Thyroid gland (tissue), 4 donors: ENCODE measurements around the gene CHST8. TPM values are rescaled to one million over a fixed set of nuclear protein-coding genes. Genes with fewer than 3 reads are reported as not detected.

Source experiments
- DNase-seq, 2 donors: peaks; one replicate each; pipeline ENCODE4 v3.0.0-alpha.2; 2019
- H3K27ac ChIP-seq, 3 donors: fragments of 200-600 bp; sonication (generic); 1 replicate in 2 of 3; 2 replicates in 1 of 3; pipeline ENCODE4 v1.5.1; 2016 to 2019; ENCODE audit warnings: mild to moderate bottlenecking in 1 of 3, moderate library complexity in 1 of 3
- H3K27me3 ChIP-seq: fragments of 200-600 bp; sonication (generic); one replicate; pipeline ENCODE4 v1.5.1; 2019
- H3K36me3 ChIP-seq, 2 donors: fragments of 200-600 bp; sonication (generic); one replicate each; pipeline ENCODE4 v1.5.1; 2016 to 2019
- H3K4me1 ChIP-seq, 2 donors: fragments of 200-600 bp; sonication (generic); one replicate each; pipeline ENCODE4 v1.5.1; 2017 to 2019
- H3K4me3 ChIP-seq, 3 donors: fragments of 200-600 bp; sonication (generic); replicated peaks in 1 of 3; 1 replicate in 2 of 3; 2 replicates in 1 of 3; pipeline ENCODE4 v1.5.1; 2016; ENCODE audit warnings: mild to moderate bottlenecking in 1 of 3
- H3K9me3 ChIP-seq: fragments of 200-600 bp; sonication (generic); one replicate; pipeline ENCODE4 v1.5.1; 2017
- POLR2A ChIP-seq, 2 donors: fragments of 450-650 bp; IDR thresholded peaks; one replicate each; pipeline ENCODE4 v1.6.1; 2017; ENCODE audit warnings: antibody characterized with exemption in 2 of 2, mild to moderate bottlenecking in 2 of 2, moderate library complexity in 1 of 2
- WGBS, 2 donors: methylation state at CpG; one replicate each; pipeline ENCODE4 v1.1.5; 2017; 5-methylcytosine and 5-hydroxymethylcytosine counted together
- intact Hi-C: fragments of 100-400 bp; cut with DNase I; formaldehyde crosslinking; loops from one replicate; pipeline ENCODE4 v1.15.1; 2023
- total RNA-seq, 4 donors: library from RNA; depleted of rRNA; stranded (reverse); fragments of >200 nt; gene quantifications; one replicate each; pipeline ENCODE4 v1.2.3, GENCODE V29; 2016
- TF ChIP-seq, protein P1 (sequence below), 6 experiments: fragments of 200-600 bp in 3 of 6; fragments of 450-650 bp in 3 of 6; sonication (generic) in 3 of 6; IDR thresholded peaks; one replicate each; pipeline ENCODE4 v1.5.1; 2016 to 2019; ENCODE audit warnings: antibody characterized with exemption in 6 of 6, mild to moderate bottlenecking in 2 of 6, inconsistent platforms in 1 of 6, moderate library complexity in 1 of 6

CHST8 gene
- total RNA-seq, 4 donors from 2014 or later, result 0.83 to 2.6 (median 1.4) TPM; not detected in 1

DNA sequence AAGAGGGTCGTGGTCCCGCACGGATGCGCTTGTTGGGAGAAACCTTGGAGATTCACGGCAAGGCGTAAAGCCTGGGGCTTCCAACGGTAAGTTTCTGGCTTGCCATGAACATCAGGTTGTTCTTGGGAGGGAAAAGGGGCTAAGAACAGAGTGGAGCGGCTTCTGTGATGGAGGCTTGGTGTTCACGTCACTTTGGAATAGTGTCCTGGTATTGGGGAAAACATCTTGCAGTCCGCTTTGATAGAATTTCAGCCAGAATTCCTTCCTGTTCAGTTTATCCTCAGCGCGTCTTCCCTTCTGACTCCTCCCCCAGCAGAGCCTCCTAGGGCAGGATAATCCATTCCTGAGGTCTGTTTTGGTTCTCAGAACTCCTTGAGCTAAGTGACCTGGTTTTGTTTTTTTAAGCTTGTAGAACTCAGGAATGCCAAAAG is 176.9 kb downstream of the CHST8 start:
- peak overlapping the region; percentile 20 to 75 (median 56) for H3K4me3 ChIP-seq
- 17 to 28% methylated on average over 12 of the region's 12 CpGs for WGBS, 2 donors
- H3K4me1 ChIP-seq, result peaks cover 22 to 24% of the 10 kb centered on the region in 2 donors
- H3K36me3 ChIP-seq, result peaks cover 13 to 14% of the 10 kb centered on the region in 2 donors
- TF ChIP-seq, protein P1, sequence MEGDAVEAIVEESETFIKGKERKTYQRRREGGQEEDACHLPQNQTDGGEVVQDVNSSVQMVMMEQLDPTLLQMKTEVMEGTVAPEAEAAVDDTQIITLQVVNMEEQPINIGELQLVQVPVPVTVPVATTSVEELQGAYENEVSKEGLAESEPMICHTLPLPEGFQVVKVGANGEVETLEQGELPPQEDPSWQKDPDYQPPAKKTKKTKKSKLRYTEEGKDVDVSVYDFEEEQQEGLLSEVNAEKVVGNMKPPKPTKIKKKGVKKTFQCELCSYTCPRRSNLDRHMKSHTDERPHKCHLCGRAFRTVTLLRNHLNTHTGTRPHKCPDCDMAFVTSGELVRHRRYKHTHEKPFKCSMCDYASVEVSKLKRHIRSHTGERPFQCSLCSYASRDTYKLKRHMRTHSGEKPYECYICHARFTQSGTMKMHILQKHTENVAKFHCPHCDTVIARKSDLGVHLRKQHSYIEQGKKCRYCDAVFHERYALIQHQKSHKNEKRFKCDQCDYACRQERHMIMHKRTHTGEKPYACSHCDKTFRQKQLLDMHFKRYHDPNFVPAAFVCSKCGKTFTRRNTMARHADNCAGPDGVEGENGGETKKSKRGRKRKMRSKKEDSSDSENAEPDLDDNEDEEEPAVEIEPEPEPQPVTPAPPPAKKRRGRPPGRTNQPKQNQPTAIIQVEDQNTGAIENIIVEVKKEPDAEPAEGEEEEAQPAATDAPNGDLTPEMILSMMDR (IDR thresholded peaks at IDR 0.05), result no peak
- peak; percentile 35 to 71 for TF ChIP-seq POLR2A (IDR thresholded peaks at IDR 0.05)
- H3K9me3 ChIP-seq, result no peaks in the 10 kb centered on the region
- intact Hi-C loops, result no loop called here
- H3K27ac ChIP-seq, result peak overlapping the region; percentile 88 to 98 (median 98)
- peak; percentile 61 to 67 for DNase-seq
- no peaks in the 10 kb centered on the region for H3K27me3 ChIP-seq

DNA sequence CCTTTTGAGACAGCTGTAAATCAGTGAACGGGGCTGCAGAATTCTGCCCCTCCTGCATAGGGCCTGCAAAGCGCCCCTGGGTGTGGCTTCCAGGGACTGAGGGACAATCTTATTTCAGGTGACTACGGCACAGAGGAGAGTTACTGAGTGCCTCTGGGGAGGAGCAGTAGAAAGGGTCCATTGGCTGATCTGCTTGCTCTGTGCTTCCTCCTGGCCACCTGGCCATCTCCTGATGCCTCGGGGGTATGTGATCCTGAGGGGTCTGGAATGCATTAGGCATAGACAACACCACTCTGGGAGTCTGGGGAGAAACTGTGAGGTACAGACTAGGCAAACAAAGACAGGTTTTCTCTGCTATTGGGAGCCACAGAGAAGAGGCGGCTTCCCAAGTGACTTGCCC is 177.7 kb downstream of the CHST8 start:
- Histone ChIP-seq H3K9me3 (no peaks in the 10 kb centered on the region), H3K4me3 (peak overlapping the region in 1 of 3 donors; percentile 4), H3K27ac (peak overlapping the region; percentile 88 to 98 (median 98)), H3K36me3 (peaks cover 13 to 14% of the 10 kb centered on the region in 2 donors), H3K4me1 (peaks cover 21 to 27% of the 10 kb centered on the region in 2 donors), H3K27me3 (no peaks in the 10 kb centered on the region)
- DNase-seq, result peak in 1 of 2 donors; percentile 18
- TF ChIP-seq, protein P1 (IDR thresholded peaks at IDR 0.05), result no peak
- TF ChIP-seq POLR2A (IDR thresholded peaks at IDR 0.05), result no peak
- intact Hi-C loops, result no loop called here
- WGBS, 2 donors, result 56 to 60% methylated on average over 4 to 5 of the region's 5 CpGs

DNA sequence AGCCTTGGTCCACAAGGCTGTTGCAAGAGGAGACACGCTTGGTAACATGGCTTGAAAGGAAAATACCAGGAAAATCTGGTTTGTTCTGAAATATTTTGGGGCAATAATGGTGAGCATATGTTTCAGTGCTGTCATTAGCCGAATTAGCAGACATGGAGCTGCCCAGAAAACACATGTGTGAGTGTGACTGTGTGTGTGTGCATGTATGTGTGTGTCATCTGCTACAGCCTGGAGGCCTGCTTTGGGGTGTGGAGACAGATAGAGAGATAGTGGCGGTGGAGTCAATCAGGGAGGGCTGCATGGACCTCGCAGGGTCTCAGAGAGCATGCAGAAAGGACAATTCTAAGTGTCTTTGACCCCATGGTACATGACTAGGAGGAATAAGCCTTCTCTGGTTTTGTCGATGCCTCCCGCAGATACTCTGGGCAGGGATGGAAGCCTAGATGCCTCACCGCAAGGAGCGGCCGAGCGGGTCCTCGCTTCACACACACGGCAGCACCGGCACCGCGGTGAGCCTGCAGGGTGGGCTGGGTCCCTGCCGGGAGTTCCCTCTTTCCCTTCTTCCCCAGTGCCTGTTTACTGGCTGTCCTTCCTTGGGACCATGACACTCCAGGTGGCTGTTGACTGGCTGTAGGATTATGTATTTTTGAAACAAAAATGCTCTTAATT is 178.4 kb downstream of the CHST8 start:
- TF ChIP-seq, protein P1 (IDR thresholded peaks at IDR 0.05), result no peak
- no peak for TF ChIP-seq POLR2A (IDR thresholded peaks at IDR 0.05)
- H3K4me3 ChIP-seq, result no peak overlapping the region
- 85 to 88% methylated on average over 13 to 16 of the region's 16 CpGs for WGBS, 2 donors
- peaks cover 16 to 27% of the 10 kb centered on the region in 2 donors for H3K4me1 ChIP-seq
- no peak for DNase-seq
- intact Hi-C loops, result loop anchor here (5.0 kb wide), 1 partner anchor 107 kb away; no protein-coding TSS in a partner anchor
- H3K9me3 ChIP-seq, result no peaks in the 10 kb centered on the region
- peak overlapping the region; percentile 88 to 98 (median 98) for H3K27ac ChIP-seq
- no peaks in the 10 kb centered on the region for H3K27me3 ChIP-seq
- H3K36me3 ChIP-seq, result peaks cover 14% of the 10 kb centered on the region in 2 donors

DNA sequence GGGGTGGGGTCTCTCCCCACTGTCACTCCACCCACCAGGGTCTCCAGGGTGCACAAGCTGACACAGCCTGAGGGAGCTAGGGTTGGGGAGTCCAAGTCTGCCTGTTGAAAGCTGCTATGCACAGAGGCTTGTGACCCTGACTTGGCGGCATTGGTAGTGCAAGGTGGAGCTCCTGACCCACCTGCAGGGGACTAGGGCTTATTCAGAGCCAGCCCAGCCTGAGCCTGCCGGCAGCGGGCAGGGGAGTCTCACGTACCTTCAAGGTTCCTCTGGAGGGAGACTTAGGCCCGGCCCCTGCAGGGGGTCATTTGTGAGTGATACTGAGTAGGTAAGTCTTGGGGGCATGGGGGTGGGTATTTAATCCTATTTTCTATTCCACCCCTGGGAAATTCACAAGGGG is 179.7 kb downstream of the CHST8 start:
- no peak for DNase-seq
- no peak for TF ChIP-seq POLR2A (IDR thresholded peaks at IDR 0.05)
- TF ChIP-seq, protein P1 (IDR thresholded peaks at IDR 0.05), result no peak
- H3K4me3 ChIP-seq, result no peak overlapping the region
- H3K4me1 ChIP-seq, result peaks cover 16 to 27% of the 10 kb centered on the region in 2 donors
- 91 to 95% methylated on average over 4 to 5 of the region's 5 CpGs for WGBS, 2 donors
- H3K9me3 ChIP-seq, result no peaks in the 10 kb centered on the region
- H3K27me3 ChIP-seq, result no peaks in the 10 kb centered on the region
- H3K27ac ChIP-seq, result no peak overlapping the region
- intact Hi-C loops, result loop anchor here (5.0 kb wide), 1 partner anchor 106 kb away; no protein-coding TSS in a partner anchor
- peaks cover 14 to 16% of the 10 kb centered on the region in 2 donors for H3K36me3 ChIP-seq

DNA sequence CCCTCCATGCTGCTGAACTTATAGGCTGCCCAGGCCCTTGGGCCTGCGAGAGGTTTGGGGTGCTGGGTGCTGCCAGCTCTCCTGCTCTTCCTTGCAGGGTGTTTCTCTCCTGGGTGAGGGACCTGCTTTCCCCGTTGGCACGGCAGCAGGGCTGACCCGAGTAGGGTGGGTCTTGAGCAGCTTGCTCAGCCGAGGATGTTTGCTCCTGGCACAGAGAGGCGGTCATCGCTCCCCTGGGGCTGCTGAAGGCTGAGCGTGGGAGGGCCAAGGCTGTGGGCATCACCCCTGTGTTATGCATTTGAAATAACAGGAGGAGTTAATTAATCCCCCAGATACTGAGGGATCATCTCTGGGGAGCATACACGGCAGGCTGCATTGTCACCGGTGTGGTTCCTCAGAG is 180.2 kb downstream of the CHST8 start:
- intact Hi-C loops, result loop anchor here (5.0 kb wide), 1 partner anchor 105 kb away; no protein-coding TSS in a partner anchor
- TF ChIP-seq POLR2A (IDR thresholded peaks at IDR 0.05), result no peak
- TF ChIP-seq, protein P1 (IDR thresholded peaks at IDR 0.05), result no peak
- no peaks in the 10 kb centered on the region for H3K27me3 ChIP-seq
- H3K4me1 ChIP-seq, result peaks cover 16 to 27% of the 10 kb centered on the region in 2 donors
- no peak overlapping the region for H3K4me3 ChIP-seq
- H3K36me3 ChIP-seq, result peaks cover 14 to 16% of the 10 kb centered on the region in 2 donors
- DNase-seq, result no peak
- H3K27ac ChIP-seq, result no peak overlapping the region
- H3K9me3 ChIP-seq, result no peaks in the 10 kb centered on the region
- WGBS, 2 donors, result 73 to 96% methylated on average over 3 to 8 of the region's 10 CpGs
